Glomerular visceral epithelial cell (primary cell): Measurements from ENCODE around the gene NPFFR1.
"Not testable (repeated sequence)": the region's sequence is repeated elsewhere in the genome, so short reads cannot be mapped to it uniquely, and the experiment has no call there.

ENCODE experiments used
- DNase-seq: peaks from one replicate; pipeline ENCODE4 v3.0.0-alpha.2; 2016; ENCODE audit errors: extremely low spot score

Gene NPFFR1

GRCh38 chr10:70285476-70285831, 1.6 kb upstream of the NPFFR1 start:
- no peak for DNase-seq

- no peak for DNase-seq
These were observed 1.0 kb upstream of the NPFFR1 start for GRCh38 chr10:70284542-70285475.

- no peak for DNase-seq
These were observed 746 bp downstream of the NPFFR1 start for GRCh38 chr10:70283071-70283444.

- no peak for DNase-seq
These were observed 2.2 kb downstream of the NPFFR1 start for GRCh38 chr10:70281609-70282008.

- no peak for DNase-seq
These were observed 3.7 kb downstream of the NPFFR1 start for GRCh38 chr10:70280099-70280498.

- DNase-seq = no peak
These were observed 6.3 kb downstream of the NPFFR1 start for GRCh38 chr10:70277396-70278030.

- DNase-seq = no peak
These were observed 9.2 kb downstream of the NPFFR1 start for GRCh38 chr10:70274643-70275042.

- DNase-seq = peak; percentile 26
These were observed 10.9 kb downstream of the NPFFR1 start for GRCh38 chr10:70272925-70273316.

- no peak for DNase-seq
These were observed 11.5 kb downstream of the NPFFR1 start for GRCh38 chr10:70271996-70272924.

- DNase-seq = no peak
These were observed 12.9 kb downstream of the NPFFR1 start for GRCh38 chr10:70270952-70271351.

GRCh38 chr10:70269741-70270140, 14.1 kb downstream of the NPFFR1 start:
- DNase-seq = no peak

- no peak for DNase-seq
These were observed 15.4 kb downstream of the NPFFR1 start for GRCh38 chr10:70268376-70268775.

GRCh38 chr10:70267161-70267933, 16.5 kb downstream of the NPFFR1 start:
- DNase-seq = peak; percentile 85

GRCh38 chr10:70266701-70267100, 17.1 kb downstream of the NPFFR1 start:
- no peak for DNase-seq

- no peak for DNase-seq
These were observed 17.7 kb downstream of the NPFFR1 start for GRCh38 chr10:70266056-70266455.

GRCh38 chr10:70265032-70265689, 18.6 kb downstream of the NPFFR1 start:
- DNase-seq = no peak

GRCh38 chr10:70260734-70261133, 23.1 kb downstream of the NPFFR1 start:
- no peak for DNase-seq

GRCh38 chr10:70260259-70260658, 23.5 kb downstream of the NPFFR1 start:
- DNase-seq = no peak

- no peak for DNase-seq
These were observed 25.6 kb downstream of the NPFFR1 start for GRCh38 chr10:70258216-70258615.

- not testable (repeated sequence) for DNase-seq
These were observed 26.0 kb downstream of the NPFFR1 start for GRCh38 chr10:70257816-70258215.

GRCh38 chr10:70256463-70256862, 27.3 kb downstream of the NPFFR1 start:
- DNase-seq = no peak
